IPS DF 19.7 (cell line): ENCODE data around the gene ASPA.
"Not testable (repeated sequence)": the region's sequence is repeated elsewhere in the genome, so short reads cannot be mapped to it uniquely, and the experiment has no call there.

Source experiments
- DNase-seq: peaks from one replicate; pipeline ENCODE4 v3.0.0-alpha.2; 2013; ENCODE audit warnings: low read depth, low spot score

The ASPA gene

DNA sequence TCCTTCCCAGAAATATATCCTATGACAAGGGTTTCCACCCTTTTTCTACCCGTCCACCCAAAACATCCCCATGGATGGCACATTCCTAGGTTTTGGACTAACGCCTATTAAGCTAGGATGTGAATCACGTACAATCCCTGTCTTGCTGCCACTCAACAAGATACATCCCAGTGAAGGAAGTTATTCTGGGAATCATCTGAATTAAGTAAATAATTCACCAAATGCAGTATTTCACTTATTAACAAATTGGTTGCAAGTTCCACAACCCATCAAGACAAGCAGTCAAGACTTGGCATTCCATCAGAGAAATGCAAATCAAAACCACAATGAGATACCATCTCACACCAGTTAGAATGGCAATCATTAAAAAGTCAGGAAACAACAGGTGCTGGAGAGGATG lies 32.1 kb downstream of the ASPA start:
- no peak for DNase-seq

DNA sequence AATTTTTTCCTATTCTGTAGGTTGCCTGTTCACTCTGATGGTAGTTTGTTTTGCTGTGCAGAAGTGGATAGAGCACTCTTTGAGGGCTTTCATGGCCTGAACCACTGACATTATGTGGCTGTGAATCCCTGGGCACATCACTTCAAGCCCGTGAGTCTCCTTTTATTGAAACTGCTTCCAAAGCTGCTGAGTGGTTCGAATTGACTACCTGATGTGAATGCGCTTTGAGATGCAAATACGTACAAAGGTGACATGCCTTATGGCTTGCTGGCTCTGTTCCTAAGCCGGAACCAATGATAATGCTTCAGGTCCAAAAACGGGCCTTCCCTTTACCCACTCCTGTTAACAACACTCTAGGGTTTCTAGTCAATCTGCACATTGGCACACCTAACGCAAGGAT lies 34.3 kb downstream of the ASPA start:
- DNase-seq, result peak; percentile 47

DNA sequence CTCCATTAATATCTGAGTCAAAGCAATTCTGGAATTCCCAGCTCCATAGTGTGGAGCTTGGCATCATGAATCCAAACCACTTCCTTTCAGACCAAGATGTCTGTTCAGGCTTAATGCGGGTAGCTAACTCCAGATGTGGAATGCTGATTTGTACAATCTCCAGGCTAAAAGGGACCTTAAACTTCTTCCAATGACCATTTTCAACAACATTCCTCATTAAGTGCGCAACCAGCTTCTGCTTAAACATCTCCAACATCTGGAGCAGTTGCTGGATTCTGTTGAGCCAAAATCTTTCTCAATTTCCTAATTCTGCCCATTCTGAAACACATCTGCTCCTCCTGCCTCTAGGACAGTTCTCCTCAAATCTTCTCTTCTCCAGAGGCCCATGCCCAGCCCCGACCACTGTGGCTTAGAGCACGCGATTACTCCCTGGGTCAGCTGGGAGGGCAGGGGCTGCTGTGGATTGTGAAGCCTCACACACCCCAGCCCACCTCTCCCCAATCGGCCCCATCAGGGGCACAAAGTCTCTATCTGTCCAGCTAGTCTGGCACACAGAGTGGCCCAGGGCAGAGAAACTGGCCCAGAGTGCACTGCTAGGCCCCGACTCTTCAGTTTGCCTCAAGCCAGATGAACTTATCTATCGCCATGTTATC lies 36.2 kb downstream of the ASPA start:
- no peak for DNase-seq

DNA sequence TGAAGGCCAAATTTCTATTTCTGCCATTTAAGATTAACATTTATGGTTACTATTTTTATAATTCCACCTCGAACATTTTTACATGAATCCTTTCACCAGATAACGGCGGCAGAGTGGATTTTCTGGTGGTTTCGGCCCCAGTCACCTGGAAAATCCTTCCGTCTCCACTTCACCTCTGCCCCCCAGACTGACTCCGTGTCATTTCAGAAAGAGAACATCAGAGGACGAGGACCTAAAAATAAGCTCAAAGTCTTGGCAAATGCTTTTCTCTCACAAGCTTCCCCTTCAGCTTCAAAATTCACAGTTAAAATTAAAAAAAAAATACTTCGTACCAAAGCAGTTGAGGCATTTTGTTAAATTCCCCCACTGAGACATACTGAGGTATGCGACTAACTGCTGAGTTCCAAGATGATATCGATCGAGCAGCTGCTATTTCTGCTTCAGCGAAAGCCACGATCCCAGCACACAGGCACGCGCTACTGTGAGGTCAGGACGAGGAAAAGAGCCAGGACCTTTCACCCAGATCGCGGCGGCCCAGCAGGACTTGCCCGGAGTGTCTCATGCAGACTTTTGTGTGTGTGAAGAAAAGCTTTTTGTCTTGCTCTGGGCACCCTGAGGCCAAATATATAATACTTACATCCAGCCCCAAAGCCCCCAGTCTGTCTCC lies 36.8 kb downstream of the ASPA start:
- no peak for DNase-seq

DNA sequence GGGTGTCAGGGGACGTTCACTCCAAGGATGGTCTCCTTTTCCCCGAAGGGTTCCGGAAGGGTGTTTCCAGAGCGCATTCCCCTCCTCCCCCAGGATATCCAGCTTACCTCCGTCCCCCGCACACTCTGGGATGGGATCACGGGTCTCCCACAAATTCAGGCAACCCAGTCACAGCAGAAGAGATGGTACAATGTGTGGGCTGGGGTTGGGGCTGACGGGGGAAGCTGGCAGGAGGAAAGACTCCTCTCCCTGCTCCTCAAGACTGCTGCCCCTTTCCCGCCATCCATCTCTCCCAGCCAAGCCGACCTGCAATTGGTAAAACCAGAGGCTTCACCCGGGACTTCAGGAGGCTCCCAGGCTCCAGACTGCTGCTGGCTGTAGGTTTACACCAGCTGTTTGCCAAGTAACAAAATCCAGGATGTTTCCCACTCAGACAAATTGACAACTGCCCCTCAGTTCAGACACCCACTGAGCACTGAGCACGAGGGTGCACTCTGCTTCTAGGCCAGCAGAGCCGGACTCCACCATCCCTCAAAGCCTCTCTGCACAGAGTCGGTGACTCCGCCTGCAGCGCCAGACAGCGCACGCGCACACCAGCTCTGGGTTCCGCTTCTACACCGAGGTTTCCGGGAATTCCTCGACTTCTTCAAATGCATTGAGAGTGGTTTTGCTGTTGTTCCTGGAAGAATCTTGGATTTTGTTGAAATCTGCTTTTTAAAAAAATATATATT lies 37.7 kb downstream of the ASPA start:
- no peak for DNase-seq

DNA sequence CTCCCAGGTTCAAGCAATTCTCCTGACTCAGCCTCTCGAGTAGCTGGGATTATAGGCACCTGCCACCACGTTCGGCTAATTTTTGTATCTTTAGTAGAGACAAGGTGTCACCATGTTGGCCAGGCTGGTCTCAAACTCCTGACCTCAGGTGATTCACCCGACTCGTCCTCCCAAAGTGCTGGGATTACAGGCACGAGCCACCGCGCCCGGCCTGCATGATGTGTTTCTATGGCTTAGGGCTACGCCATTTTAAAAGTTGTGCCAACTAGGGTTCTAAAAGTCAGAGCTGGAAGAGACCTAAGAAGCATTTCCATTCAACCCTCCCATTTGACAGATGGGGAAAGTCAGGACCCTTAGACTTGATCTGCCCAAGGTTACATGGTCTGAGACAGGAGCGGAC lies 38.4 kb downstream of the ASPA start:
- not testable (repeated sequence) for DNase-seq

DNA sequence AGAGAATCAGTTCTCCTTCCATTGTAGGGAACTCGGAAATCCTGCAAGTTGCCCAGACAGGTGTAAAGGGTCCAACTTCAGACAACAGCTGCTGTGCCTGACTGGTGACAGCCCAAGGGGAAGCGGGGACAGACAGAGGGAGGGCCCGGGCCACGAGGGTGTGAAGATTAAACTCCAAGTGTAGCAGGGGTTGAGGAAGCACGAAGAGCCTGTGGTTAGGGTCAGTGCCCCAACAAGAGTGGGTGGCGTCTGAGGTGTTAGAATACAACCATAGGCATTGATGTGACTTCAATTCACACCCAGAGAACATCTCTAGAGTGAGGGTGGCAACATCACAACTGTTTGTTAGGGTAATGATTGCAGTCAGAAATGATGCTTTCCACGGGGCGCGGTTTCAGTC lies 39.1 kb downstream of the ASPA start:
- DNase-seq, result no peak

DNA sequence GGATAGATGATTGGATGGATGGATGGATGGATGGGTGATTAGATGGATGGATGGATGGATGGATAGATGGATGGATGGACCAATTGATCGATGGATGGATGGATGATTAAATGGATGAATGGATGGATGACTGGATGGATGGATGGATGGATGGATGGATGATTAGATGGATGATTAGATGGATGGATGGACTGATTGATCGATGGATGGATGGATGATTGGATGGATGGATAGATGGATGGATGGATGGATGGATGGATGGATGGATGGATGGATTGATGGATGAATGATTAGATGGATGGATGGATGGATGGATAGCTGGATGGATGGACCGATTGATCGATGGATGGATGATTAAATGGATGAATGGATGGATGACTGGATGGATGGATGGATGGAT lies 43.7 kb downstream of the ASPA start:
- DNase-seq, result not testable (repeated sequence)

DNA sequence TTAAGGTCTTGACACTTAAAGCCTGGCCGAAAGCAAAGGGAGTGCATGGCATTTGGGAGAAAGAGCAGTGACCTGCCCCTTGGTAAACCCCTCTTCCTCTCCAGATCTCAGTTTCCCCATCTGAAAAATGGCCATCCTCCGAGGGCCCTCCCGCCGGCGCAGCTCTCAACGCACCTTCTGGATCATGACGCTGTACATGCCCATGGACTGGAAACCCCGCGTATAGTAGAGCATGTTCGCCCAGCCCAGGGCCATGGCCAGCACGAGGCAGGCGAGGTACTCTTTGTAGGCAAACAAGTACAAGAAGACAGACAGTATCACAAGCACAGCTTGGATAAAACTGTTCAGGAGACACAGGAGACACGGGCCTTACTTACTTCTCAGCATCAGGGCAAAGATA lies 48.2 kb downstream of the ASPA start:
- DNase-seq, result no peak

DNA sequence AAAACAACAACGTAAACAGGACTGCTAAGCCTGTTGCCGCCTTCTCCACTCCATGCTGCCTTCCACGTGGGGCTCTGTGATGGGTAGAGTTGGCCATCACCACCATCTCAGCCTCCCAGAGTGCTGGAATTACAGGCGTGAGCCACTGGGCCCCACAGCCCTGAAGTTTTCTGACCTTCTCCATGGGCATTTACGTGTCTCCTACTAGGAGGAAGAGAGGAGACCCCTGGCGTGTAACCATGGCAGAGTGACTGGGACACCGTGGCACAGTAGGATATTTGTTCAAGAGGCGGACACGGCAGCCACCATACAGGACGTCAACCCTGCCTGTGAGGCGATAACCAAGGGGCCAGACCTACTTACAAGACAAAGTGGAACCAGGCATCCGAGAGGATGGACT lies 50.7 kb downstream of the ASPA start:
- DNase-seq, result no peak

DNA sequence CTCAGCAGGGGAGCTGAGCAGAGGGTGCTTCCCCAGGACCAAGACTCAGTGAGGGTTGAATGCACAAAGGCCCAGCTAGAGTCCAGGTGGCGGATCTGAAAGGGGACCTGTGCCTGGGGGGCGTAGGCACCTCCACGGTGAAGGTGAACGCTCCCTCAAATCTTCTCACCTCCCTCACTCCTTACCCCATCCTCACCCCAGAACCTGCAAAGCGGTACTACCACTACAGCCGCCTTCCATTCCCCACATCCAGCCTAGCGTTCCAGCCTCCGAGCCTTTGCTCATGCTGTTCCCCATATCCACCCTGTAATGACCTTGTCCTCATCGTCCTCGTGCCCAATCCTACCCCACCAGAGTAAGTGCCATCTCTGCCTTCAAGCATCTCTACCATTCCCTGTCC lies 51.2 kb downstream of the ASPA start:
- DNase-seq, result no peak

DNA sequence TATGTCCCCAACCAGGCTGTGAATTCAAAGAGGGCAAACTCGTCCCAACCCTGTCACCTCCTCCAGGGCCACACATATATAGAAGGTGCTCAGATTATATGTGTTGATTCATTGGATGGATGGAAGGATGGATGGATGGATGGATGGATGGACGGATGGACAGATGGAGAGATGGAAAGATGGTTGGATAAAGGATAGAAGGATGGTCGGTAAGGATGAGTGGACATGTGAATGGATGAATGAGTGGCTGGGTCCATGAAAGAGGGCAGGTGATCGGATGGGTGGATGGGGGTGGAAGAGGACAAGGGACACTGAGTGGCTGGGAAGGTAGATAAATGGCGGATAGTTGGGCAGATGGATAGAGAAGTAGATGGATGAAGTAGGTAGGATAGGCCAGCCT lies 51.7 kb downstream of the ASPA start:
- DNase-seq, result no peak

DNA sequence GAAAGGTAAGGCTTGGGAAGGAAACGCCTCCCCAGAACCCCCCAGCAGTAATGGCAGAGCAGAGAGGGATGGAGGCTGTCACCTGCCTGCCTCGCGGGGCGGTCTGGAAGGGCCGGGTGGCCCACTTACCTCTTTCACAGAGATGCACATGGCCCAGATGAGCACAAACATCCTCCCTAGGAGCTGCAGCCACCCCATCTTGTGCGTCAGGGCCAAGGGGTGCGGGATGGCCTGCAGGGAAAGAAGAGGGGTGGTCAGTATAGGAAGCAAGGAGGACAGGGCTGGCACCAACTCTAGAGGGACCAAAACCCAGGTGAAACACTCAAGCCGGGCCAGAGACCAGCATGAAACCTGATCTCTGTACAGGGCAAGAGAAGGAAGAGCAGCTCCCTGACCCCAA lies 52.1 kb downstream of the ASPA start:
- no peak for DNase-seq

DNA sequence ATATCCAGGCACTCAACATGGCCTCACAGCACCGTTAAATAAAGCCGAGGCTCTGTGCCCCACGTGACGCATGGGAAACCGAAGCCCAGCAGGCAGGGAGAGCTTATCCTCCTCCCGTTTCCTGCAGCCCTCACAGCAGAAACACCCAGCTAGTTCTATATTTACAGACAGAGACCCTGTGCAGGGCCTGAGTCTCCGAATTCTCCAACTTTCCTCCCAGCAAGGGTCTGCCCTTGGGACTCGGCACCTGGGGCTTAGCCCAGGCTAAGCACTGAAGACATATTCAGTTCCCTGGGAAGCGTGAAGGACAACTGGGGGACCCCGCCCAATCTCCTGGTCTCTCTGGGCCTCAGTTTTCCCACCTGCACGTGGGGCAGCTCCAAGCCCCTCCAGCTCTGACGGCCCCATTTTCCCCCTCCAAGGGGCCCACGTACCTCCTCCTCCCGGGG lies 52.6 kb downstream of the ASPA start:
- no peak for DNase-seq

DNA sequence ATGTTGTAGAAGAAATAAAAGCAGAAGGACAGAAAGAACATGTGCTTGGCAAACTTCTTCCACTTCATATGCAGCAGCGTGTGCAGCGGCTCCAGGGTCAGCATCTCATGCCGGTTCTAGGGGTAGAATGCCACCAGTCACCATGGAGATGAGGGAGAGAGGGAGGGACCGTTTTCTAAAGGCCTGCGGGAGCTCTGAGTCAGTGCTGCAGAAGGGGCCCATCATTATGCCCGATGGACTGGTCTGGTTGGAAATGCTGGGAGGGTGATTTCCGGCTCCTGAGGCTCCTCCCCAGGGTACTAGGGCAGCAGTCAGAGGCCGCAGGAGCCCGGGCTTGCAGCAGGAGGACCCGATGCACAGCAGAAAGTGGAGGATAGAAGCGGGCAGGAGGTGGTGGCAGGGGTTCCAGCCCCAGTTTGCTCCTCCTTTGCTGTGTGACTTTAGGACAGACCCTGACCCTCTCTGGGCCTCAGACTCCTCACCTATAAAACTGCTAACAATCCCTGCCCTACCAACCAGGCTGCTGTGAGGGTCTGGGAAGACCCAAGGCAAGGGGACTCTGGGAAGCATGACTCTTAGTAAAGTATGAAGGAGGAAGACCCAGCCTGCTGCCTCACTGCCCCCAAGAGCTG lies 53.2 kb downstream of the ASPA start:
- DNase-seq, result no peak

DNA sequence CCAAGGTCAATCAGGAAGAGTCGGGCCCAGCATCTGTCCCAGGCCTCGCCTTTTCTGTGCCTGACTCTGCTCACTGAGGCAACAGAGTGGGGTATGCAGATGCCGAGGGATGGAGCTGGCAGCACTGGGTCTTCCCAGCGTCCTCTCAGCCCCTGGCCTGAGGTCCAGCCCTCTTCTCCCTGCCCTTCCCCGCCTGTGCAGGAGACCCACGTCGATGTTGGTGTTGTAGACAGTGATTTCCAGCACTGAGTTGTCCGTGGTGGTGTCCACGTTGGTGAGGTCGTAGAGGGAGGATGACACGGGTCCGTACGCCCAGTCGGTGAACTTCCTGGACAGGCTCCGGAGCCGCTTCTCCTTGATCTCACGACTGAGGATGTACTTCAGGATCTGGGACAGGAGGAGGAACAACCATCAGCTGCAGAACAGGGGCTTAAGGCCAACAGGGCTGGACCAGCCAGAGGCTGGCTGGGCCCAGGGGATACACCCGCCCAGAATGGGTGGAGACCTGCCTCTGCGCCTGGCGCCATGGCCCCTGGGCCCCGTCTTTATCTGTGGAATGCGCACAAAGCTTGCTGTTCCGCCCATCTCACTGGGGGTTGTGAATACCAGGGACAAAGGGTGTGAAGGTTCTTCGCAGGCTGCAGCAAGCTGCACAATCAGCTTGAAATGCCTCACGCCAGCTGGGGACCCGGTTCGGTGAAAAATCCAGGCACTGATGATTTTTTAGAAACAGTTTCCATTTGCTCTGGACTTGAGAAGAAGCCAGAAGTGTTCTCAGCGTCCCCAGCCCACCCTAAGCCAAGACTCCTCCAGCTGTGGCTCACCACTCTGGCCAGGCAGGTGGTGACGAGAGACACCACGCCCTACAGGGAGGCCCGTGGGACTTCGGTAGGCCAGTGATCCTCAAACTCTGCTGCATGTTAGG lies 54.3 kb downstream of the ASPA start:
- no peak for DNase-seq

DNA sequence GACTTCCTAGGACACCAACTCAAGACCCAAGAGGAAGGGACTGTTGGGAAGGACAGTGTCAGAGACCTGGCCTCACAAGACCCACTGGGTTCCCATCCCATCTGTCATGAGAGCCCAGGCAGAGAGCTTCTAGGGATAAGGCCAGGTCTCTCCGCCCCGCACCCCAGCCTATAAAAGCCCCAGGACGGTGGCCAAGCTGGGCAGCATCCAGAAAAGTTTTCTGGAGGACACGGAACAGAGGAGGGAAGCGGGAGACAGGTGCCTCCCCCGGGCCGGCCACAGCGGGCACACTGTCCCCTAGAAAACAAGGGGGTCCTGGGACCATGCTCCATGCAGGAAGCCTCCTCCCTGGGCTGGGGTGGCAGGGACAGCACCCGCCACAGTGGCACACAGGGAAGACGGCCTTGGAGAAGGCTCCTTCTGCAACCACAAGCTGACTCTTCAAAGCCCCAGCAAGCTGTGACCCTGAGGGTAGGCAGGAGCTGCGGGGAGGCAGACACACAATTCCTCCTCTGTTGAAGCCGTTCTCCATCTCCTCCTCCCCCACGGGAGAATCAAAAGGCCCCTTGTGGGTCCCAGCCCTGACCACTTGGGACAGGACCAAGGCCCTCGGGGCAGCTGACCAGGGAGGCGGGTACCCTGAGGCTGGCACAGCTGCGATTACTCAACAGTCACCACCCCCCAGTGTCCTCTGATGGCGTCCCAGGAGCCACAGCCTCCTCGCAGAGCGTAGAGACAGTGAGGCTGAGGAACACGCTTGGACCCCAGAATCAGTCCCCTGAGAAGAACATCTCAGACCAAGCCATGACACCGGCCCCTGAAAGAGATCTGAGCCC lies 55.7 kb downstream of the ASPA start:
- no peak for DNase-seq

DNA sequence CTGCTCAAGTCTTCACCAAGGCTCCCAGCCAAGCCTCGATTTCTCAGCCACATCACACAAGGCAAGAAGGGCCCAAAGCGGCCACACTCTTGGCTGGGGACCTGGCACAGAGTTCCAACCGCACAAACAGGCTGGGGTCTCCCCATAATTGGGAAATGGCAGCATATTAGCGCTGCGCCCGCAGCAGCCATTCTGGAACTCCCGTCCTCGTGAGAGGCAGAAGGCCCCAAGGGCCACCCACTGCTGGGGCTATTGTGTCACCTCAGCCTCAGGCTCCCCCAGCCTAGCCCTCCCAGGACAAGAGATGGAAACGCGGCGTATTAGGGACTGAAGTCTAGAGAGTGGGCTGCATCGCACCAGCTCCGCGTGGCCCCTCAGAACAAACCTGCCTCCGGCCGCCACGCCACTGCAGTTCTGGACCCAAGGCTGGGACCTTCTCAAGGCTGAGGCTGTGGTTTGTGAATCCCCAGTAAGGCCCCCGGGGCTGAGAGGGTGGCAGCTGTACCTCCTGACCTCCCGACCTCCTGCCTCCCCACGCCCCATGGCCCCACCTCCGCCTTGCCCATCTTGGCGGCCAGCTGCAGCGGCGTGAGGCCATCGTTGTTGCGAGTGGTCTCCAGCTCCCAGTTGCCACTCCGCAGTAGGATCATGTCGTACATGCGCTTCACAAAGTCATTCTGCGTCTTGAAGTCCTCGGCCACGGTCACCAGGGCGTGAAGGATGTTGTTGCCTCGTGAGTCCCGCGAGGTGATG lies 56.5 kb downstream of the ASPA start:
- no peak for DNase-seq

DNA sequence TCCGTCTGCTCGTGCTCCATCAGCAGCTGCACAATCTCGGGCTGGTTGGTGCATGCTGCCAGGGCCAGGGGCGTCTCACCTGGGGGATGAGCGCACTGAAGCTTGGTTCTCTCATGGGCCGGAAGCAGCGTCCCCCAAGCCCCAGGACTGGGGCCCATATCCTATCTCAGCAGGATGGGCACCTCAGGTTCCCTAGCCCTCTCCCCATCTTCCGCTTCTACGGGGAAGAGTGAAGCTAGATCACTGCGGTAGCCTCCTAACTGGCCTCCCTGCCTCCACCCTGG lies 57.0 kb downstream of the ASPA start:
- DNase-seq, result no peak

DNA sequence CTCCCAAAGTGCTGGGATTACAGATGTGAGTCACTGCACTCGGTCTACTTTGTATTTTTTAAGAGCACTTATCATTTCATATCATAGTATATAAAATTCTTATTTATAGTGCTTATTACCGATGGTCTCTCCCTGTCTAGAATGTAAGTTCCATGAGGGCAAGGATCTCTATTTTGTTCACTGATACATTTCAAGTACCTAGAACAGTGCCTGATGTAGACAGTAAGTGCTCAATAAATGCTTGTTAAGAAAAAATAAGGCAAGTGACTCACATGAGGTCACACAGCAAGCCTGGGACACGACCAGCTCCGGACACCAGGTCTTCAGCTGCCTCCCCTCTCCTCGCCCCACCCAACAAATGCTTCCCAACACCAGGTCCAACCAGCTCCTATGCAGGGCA lies 58.0 kb downstream of the ASPA start:
- no peak for DNase-seq
